ENCODE data around the gene PRKD3.
"Not testable (repeated sequence)": the region's sequence is repeated elsewhere in the genome, so short reads cannot be mapped to it uniquely, and the experiment has no call there.

PRKD3 gene

DNA sequence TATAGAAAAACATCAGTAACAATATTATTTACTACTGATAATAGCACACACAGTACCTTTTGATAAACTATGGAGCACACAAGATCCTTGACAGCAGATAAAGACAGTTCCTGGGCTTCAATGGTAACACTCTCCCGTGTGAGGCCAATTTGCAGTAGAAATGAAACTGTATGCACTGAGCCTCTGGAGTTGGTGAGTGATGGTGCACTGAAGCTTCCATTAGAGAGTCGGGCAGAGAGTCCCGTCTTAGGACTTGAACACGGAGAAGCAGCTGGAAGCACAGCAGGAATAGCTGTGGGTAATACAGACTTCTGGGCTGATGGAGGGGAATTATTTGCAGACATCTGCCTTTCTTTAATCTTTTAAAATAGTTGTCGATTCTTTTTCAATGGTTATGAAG, 8.5 kb downstream of the PRKD3 start:
- no peak for DNase-seq (ENCODE audit: low read depth)

DNA sequence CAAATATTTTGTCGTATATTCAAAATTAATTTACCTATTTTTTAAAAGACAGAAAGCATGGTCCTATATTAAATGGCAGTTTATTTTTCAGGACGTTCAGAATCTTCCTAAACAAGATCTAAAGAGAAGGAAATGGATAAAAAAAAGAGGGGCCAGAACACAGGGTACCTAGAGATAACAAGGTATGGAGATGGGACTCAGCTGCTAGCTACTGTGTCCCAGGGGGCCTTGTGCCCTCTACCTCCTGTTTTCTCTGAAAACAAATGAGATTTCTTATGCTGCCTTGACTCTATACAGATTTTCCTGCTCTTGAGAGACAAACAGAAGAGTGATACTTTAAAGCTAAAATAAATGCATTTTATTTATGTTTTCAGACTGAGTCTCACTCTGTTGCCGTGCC, 9.3 kb downstream of the PRKD3 start:
- no peak for DNase-seq (ENCODE audit: low read depth)

GRCh38 chr2:37307500-37307899, 17.1 kb downstream of the PRKD3 start:
- DNase-seq (ENCODE audit: low read depth): no peak

GRCh38 chr2:37306024-37306423, 18.6 kb downstream of the PRKD3 start:
- no peak for DNase-seq (ENCODE audit: low read depth)

- no peak for DNase-seq (ENCODE audit: low read depth)
Measured at GRCh38 chr2:37302701-37303252, 21.9 kb downstream of the PRKD3 start.

- DNase-seq (ENCODE audit: low read depth): no peak
Measured at GRCh38 chr2:37301408-37301807, 23.2 kb downstream of the PRKD3 start.

GRCh38 chr2:37300578-37300977, 24.1 kb downstream of the PRKD3 start:
- no peak for DNase-seq (ENCODE audit: low read depth)

DNA sequence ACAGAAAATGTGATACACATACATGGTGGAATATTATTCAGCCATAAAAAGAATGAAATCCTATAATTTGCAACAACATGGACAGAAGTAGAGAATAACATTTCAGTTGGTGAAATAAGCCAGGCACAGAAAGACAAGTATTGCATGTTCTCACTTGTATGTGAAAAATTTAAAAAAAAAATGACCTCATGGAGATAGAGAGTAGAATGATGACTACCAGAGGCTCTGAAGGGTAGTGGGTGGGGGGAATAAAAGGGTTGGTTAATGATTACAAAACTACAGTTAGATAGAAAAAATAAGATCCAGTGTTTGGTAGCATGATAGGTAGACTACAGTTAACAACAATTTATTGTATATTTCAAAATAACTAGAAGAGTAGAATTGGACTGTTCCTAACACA, 24.5 kb downstream of the PRKD3 start:
- DNase-seq (ENCODE audit: low read depth): no peak

DNA sequence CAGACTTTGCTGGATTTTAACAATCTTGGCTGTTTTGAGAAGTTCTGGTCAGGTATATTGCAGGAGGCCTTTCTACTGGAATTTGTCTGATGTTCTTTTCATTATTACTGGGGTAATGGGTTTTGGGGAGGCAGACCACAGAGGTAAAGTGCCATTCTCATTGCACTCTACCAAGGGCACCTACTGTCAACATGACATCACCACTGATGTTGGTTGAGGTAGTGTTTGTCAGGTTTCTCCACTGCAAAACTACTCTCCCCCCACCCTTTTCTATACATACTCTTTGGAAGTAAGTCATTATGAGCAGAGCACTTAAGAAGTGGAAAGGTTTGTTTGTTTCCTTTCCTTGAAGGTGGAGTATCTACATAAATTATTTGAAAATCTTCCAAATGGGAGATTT, 27.0 kb downstream of the PRKD3 start:
- no peak for DNase-seq (ENCODE audit: low read depth)

GRCh38 chr2:37295469-37296073, 29.1 kb downstream of the PRKD3 start:
- no peak for DNase-seq (ENCODE audit: low read depth)

DNA sequence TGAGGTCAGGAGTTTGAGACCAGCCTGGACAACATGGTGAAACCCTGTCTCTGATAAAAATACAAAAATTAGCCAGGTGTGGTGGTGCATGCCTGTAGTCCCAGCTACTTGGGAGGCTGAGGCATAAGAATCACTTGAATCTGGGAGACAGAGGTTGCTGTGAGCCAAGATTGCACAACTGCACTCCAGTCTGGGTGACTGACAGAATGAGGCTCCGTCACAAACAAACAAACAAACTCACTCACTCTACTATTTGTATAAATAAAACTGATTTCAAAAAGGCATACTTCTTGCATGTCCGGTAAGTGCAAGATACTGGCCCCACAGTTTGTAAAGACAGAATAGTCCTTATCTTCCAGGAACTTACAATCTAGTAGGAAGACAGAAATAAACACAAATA, 29.8 kb downstream of the PRKD3 start:
- DNase-seq (ENCODE audit: low read depth): not testable (repeated sequence)

- no peak for DNase-seq (ENCODE audit: low read depth)
Measured at GRCh38 chr2:37291680-37292079, 33.0 kb downstream of the PRKD3 start.

DNA sequence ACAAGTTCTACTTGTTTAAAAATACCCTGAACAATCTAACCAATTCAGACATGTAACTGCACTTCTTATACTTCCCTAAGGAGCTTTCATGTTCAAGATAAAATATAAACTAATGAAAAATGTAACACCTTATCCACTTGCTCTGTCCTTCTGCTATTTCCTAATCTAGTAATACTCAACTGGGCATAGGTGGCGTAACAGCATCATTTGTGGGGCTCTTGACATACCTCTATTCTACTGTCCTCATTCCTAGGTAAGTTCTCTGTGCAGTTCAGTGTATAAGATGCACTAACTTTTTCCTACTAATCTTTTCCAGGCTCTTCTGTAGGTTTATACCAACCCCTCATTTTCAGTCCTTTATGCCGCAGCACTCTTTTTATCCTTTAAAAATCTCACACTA, 36.7 kb downstream of the PRKD3 start:
- no peak for DNase-seq (ENCODE audit: low read depth)

DNA sequence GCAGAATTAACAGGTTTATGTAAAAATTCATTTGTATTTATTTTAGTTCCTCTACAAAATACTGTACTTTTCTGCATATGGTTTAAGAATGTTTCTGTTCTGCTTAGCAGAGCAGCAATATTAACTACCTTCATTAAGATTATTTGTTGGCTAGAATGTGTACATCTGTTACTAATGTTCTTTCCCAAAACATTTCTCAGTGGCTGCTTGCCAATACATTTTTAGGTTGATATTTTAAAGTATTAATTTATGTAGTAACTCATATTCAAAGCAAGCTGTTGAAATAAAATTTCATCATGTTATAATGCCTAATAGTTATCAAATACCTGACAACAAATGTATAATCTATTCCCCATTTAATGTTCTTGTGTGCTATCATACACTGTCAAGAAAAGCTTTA, 40.3 kb downstream of the PRKD3 start:
- DNase-seq (ENCODE audit: low read depth): no peak

DNA sequence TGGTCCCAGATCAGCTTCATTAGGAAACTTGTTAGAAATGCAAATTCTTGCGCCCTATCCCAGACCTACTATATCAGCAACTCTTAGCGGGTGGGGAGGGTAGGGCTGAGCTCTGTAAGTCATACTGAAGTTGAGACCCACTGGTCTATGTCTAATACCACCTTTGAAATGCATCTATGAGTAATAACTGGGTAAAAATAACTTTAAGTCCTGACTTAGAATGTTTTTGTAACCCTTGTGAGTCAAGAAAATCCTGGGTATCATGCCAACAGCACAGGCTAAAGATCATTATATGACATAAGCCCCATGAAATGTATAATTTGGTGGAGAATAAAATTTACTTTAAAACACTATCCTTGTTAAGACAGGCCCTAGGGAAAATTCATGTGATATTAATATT, 41.4 kb downstream of the PRKD3 start:
- no peak for DNase-seq (ENCODE audit: low read depth)

GRCh38 chr2:37282746-37283145, 41.9 kb downstream of the PRKD3 start:
- DNase-seq (ENCODE audit: low read depth): no peak

- DNase-seq (ENCODE audit: low read depth): no peak
Measured at GRCh38 chr2:37281916-37282315, 42.7 kb downstream of the PRKD3 start.

- no peak for DNase-seq (ENCODE audit: low read depth)
Measured at GRCh38 chr2:37276291-37276690, 48.3 kb downstream of the PRKD3 start.
